ENCODE measurements around the gene PON2. TPM values are rescaled to one million over a fixed set of nuclear protein-coding genes. Genes with fewer than 3 reads are reported as not detected.

Gene PON2
- total and polyA plus RNA-seq, 7 experiments from 2014 or later = 1.6 to 11.3 (median 6.7) TPM

- H3K36me3 ChIP-seq (ENCODE audit: control insufficient read depth in 2 of 3, insufficient read depth in 3 of 3, low read length in 3 of 3) = no peaks in the 10 kb centered on the region
- ChIA-PET POLR2A (no interaction called here), CTCF (interaction anchor here (0.5 kb wide), 1 partner anchor 274 kb away, joined by 3 read pairs; no protein-coding TSS in a partner anchor)
- H3K9me3 ChIP-seq (ENCODE audit: control insufficient read depth in 2 of 3, low read length in 3 of 3) = no peaks in the 10 kb centered on the region
- no peaks in the 10 kb centered on the region for H3K36me3 Mint-ChIP-seq
- H3K4me3 Mint-ChIP-seq = no peak overlapping the region
- peaks cover 0 to 16% (median 4%) of the 10 kb centered on the region in 5 donors for H3K27me3 Mint-ChIP-seq
- peaks cover 0 to 2% (median 0%) of the 10 kb centered on the region in 11 donors for H3K9me3 Mint-ChIP-seq
- no peaks in the 10 kb centered on the region for H3K27me3 ChIP-seq (ENCODE audit: control insufficient read depth in 2 of 2, insufficient read depth in 2 of 2, low read length in 2 of 2)
- ATAC-seq (no peak), DNase-seq (no peak)
- H3K4me3 ChIP-seq (ENCODE audit: low read length) = no peak overlapping the region
- H3K4me1 Mint-ChIP-seq = no peaks in the 10 kb centered on the region
- H3K4me1 ChIP-seq (ENCODE audit: control insufficient read depth in 2 of 2, insufficient read depth in 2 of 2, low read length in 2 of 2) = no peaks in the 10 kb centered on the region
- H3K27ac Mint-ChIP-seq = no peak overlapping the region
- intact Hi-C loops (cut with micrococcal nuclease) = no loop called here
- H3K27ac ChIP-seq (ENCODE audit: low read depth, low read length) = no peak overlapping the region
These were observed 67.2 kb downstream of the PON2 start for GRCh38 chr7:95367606-95368005.

- Mint-ChIP-seq H3K4me3 (no peak overlapping the region), H3K27ac (no peak overlapping the region), H3K4me1 (no peaks in the 10 kb centered on the region), H3K27me3 (peaks cover 0 to 16% (median 4%) of the 10 kb centered on the region in 5 donors), H3K9me3 (peaks cover 0 to 2% (median 0%) of the 10 kb centered on the region in 11 donors), H3K36me3 (no peaks in the 10 kb centered on the region)
- ATAC-seq (no peak), DNase-seq (no peak)
- POLR2A ChIA-PET = no interaction called here
- Histone ChIP-seq H3K9me3 (ENCODE audit: control insufficient read depth in 2 of 3, low read length in 3 of 3) (no peaks in the 10 kb centered on the region), H3K27ac (ENCODE audit: low read depth, low read length) (no peak overlapping the region), H3K27me3 (ENCODE audit: control insufficient read depth in 2 of 2, insufficient read depth in 2 of 2, low read length in 2 of 2) (no peaks in the 10 kb centered on the region), H3K4me3 (ENCODE audit: low read length) (no peak overlapping the region), H3K4me1 (ENCODE audit: control insufficient read depth in 2 of 2, insufficient read depth in 2 of 2, low read length in 2 of 2) (no peaks in the 10 kb centered on the region), H3K36me3 (ENCODE audit: control insufficient read depth in 2 of 3, insufficient read depth in 3 of 3, low read length in 3 of 3) (no peaks in the 10 kb centered on the region)
- intact Hi-C loops (cut with micrococcal nuclease) = no loop called here
- CTCF ChIA-PET = no interaction called here
These were observed 69.7 kb downstream of the PON2 start for GRCh38 chr7:95365151-95365550.

GRCh38 chr7:95357623-95358022 lies 77.2 kb downstream of the PON2 start:
- CTCF ChIA-PET = no interaction called here
- Histone ChIP-seq H3K4me3 (ENCODE audit: low read length) (no peak overlapping the region), H3K27ac (ENCODE audit: low read depth, low read length) (no peak overlapping the region), H3K27me3 (ENCODE audit: control insufficient read depth in 2 of 2, insufficient read depth in 2 of 2, low read length in 2 of 2) (no peaks in the 10 kb centered on the region), H3K9me3 (ENCODE audit: control insufficient read depth in 2 of 3, low read length in 3 of 3) (no peaks in the 10 kb centered on the region), H3K36me3 (ENCODE audit: control insufficient read depth in 2 of 3, insufficient read depth in 3 of 3, low read length in 3 of 3) (no peaks in the 10 kb centered on the region), H3K4me1 (ENCODE audit: control insufficient read depth in 2 of 2, insufficient read depth in 2 of 2, low read length in 2 of 2) (no peaks in the 10 kb centered on the region)
- intact Hi-C loops (cut with micrococcal nuclease) = no loop called here
- H3K4me1 Mint-ChIP-seq = no peaks in the 10 kb centered on the region
- H3K4me3 Mint-ChIP-seq = no peak overlapping the region
- ATAC-seq (no peak), DNase-seq (no peak)
- POLR2A ChIA-PET = no interaction called here
- H3K27ac Mint-ChIP-seq = no peak overlapping the region
- peaks cover 0 to 5% (median 0%) of the 10 kb centered on the region in 11 donors for H3K9me3 Mint-ChIP-seq
- peaks cover 3 to 12% (median 6%) of the 10 kb centered on the region in 5 donors for H3K27me3 Mint-ChIP-seq
- H3K36me3 Mint-ChIP-seq = no peaks in the 10 kb centered on the region

Other genes with a start within 250 kb of the PON2 start
- not detected for gene PON1, start 110.5 kb downstream of the PON2 start, total RNA-seq
- not detected for gene PON1, start 110.5 kb downstream of the PON2 start, polyA plus RNA-seq
- gene PON3, start 38.7 kb downstream of the PON2 start, total RNA-seq = not detected
- gene PON3, start 38.7 kb downstream of the PON2 start, polyA plus RNA-seq = under 1 TPM in 1 of 2 donors, not detected in 1; 0.65 TPM
- not detected for gene ASB4, start 50.9 kb upstream of the PON2 start, total RNA-seq
- not detected for gene ASB4, start 50.9 kb upstream of the PON2 start, polyA plus RNA-seq
- 1 to 10 TPM in 2 of 5 experiments, under 1 TPM in 1, not detected in 2; 0.62 to 3.6 (median 1.2) TPM for gene PDK4, start 161.5 kb upstream of the PON2 start, total RNA-seq
- gene PDK4, start 161.5 kb upstream of the PON2 start, polyA plus RNA-seq = not detected